ENCODE results near the gene SUPT20HL2.
"Not testable (repeated sequence)": the region's sequence is repeated elsewhere in the genome, so short reads cannot be mapped to it uniquely, and the experiment has no call there.

Gene SUPT20HL2

DNA sequence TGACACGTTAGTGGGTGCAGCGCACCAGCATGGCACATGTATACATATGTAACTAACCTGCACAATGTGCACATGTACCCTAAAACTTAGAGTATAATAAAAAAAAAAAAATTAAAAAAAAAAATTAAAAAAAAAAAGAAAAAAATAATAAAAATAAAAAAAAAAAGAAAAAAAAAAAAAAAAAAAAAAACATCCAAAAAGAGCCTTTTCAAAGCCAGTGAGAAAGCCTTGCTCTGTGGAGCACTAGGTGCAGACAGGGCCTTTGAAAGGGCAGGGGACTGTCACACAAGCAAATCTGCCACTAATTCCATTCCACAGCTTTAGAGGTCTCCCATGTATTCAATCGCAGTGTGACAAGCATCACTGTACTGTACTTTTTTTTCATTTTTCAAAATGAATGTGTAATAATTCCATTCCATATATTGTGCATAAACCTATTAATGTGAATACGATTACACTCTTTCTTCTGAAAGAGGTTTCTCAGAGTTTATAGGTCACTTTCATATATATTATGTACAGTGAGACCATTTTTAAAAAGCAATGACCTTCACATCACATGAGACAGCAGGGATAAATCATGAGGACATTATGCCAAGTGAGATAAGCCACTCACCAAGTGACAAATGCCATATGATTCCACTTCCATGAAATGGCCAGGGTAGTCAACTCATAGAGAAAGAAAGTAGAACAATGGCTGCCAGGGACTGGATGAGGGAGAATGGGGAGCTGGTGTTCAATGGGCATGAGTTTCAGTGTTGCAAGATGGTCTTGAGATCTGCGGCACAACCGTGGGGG lies 4.1 kb downstream of the SUPT20HL2 start:
- not testable (repeated sequence) for DNase-seq (ENCODE audit: low read depth in 2 of 2)

DNA sequence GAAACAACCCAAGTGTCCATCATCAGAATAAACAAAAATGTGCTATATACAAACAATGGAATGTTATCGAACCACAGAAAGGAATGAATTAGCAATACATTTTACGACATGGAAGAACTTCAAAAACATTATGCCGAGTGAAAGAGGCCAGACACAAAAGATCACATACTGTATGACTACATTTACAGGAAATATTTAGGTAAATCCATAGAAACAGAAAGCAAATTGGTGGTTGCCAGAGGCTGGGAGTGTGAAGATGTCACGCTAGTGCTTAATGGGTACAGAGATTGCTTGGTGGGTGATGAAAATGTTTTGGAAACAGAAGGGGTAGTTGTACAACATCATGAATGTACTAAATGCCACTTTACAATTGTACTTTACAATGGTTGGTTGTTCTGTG lies 5.1 kb downstream of the SUPT20HL2 start:
- not testable (repeated sequence) for DNase-seq (ENCODE audit: low read depth in 2 of 2)

DNA sequence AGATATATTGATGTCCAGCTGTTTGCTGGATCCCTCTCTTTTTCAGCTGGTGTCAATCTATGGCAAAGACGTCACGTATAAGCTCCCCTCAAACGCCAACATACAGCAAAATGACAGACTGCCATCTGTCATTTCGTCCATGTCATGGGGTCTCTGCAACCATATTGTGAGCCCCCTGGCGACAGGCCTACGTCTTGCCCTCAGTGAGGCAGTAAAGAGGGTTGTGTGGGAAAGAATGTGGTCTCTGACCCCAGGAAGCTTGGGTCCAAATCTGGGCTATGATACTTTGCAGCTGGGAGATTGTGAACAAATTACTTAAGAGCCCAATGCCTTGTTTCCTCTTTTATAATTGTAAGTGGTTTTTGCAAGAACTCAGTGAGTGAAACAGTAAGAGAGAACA lies 7.4 kb downstream of the SUPT20HL2 start:
- DNase-seq (ENCODE audit: low read depth in 2 of 2), result no peak

DNA sequence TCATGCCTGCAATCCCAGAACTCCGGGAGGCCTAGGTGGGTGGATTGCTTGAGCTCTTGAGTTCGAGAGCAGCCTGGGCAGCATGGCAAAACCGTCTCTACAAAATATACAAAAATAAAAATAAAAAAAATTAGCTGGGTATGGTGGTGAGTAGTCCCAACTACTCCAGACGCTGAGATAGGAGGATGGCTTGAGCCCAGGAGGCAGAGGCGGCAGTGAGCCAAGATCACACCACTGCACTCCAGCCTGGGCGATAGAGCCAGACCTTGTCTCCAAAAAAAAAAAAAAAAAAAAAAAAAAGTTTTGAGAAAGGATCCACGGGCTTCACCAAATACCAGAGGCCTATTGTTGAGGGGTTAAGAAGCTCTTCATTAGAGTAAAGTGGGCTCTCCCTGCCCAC lies 8.0 kb downstream of the SUPT20HL2 start:
- DNase-seq (ENCODE audit: low read depth in 2 of 2), result no peak

DNA sequence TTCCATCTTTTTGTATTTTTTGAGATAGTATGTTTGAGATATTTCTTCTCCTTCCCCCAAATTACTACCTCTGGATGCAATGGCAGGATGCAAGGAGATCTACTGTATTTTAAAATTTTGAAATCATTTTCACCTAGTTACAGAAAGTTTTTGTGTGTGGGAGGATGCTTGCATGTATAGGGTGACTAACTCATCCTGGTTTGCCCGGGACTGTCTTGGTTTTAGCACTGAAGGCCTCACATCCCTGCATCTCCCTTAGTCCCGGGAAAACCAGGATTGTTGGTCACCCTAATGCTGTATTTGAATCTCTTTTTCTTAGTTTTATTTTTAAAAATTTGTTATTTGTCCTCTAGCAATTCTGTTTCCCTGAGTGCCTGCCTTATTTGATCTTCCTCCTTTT lies 12.1 kb downstream of the SUPT20HL2 start:
- no peak for DNase-seq (ENCODE audit: low read depth in 2 of 2)

DNA sequence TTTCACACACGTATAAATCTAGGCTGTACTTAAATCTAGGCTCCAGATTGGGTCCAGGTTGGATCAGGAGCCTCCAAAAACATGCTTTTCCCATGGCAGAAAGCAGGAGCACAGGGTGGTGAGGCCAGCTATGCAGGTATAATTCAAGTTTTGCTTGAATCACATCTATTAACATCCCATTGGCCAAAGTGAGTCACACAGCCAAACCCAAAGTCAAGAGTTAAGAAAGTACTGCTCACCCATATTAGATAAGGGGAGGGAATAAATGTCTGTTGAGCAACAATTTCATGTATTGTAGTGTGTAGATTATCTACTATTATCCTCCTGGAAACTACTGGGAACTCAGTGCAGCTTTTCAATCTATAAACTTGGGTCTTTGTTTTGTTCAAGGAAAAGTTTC lies 12.8 kb downstream of the SUPT20HL2 start:
- DNase-seq (ENCODE audit: low read depth in 2 of 2), result no peak

DNA sequence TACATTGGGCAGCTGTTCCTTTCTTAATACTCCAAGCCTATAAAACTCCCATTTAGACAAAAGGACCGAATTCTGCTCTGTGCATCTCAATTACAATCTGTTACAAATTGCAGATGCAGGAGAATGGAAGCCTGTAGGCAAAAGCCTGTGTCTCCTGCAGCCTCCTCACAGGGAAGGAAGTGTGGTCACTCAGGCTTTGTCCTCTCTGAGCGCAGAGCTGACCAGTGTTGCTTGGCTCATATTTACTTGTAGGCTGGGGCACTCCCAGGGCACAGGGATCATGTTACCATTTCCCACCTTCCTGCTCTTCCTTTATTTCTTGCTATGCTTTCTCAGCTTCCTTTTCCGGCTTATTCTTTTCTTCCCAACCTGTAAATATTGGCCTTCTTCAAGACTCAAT lies 15.7 kb downstream of the SUPT20HL2 start:
- no peak for DNase-seq (ENCODE audit: low read depth in 2 of 2)

DNA sequence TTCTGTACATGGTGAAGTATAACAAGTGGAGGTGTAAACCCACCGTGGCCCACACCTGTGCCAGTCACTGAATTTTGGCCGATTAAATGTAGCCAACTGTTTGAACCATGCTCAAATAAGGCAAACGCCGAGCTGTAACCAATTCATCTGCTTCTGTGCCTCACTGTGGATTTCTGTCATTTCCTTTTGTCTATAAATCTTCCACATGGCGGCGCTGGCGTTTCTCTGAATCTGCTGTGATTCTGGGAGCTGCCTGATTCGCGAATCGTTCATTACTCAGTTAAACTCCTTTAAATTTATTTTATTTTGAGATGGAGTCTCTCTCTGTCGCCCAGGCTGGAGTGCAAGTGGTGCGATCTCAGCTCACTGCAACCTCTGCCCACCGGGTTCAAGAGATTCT lies 19.2 kb downstream of the SUPT20HL2 start:
- no peak for DNase-seq (ENCODE audit: low read depth in 2 of 2)

DNA sequence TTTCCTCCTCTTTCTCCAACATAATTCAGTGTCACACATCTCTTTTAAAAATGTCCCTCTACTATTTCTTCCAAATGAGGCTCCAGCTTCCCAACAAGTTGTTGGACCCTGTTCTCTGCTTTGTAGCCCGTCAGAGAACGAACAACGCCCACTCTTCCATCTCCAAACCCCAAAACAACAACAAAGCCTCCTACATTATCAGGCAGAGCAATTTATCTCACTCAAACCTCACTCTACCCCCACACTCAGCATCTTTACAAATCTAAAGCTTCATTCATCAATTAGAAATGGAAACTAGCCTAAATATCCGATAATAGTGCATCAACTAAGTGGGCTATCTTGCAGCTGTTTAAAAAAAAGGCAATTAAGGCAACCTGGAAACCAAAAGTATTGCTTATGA lies 20.5 kb downstream of the SUPT20HL2 start:
- no peak for DNase-seq (ENCODE audit: low read depth in 2 of 2)

DNA sequence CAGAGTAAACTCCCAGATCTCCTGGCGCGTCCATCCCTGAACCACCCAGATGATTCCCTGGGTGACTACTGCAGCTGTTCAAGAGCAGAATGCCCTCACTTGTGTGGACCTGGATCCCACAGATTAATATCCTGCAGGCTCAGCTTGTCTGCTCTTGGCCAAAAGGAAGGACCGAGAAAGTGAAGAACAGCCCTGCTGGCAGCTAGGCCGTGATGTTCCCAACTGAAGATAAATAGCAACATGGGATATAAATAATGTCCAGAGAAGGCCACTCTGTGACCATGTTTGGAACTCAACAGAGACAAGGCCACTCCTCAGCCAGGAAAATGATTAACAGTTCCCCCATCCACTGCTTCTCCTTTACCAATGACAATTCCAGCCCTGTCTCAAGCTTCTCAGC lies 21.5 kb downstream of the SUPT20HL2 start:
- no peak for DNase-seq (ENCODE audit: low read depth in 2 of 2)

DNA sequence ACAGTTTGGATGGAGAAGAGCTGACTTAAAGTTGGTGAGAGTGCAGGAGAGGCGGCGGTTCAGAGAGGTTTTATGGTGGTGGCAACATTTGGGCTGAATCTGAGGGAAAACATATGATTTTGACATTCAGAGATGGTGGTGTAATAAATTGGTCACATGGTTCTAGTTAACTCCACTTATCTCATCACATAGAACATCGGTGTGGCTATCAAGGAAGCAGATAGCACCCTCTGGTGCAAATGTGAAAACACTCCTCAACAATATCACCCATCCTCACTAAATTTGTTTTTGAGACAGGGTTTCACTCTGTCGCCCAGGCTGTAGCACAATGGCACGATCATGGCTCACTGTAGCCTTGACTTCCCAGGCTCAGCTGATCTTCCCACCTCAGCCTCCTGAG lies 28.8 kb downstream of the SUPT20HL2 start:
- DNase-seq (ENCODE audit: low read depth in 2 of 2), result no peak

DNA sequence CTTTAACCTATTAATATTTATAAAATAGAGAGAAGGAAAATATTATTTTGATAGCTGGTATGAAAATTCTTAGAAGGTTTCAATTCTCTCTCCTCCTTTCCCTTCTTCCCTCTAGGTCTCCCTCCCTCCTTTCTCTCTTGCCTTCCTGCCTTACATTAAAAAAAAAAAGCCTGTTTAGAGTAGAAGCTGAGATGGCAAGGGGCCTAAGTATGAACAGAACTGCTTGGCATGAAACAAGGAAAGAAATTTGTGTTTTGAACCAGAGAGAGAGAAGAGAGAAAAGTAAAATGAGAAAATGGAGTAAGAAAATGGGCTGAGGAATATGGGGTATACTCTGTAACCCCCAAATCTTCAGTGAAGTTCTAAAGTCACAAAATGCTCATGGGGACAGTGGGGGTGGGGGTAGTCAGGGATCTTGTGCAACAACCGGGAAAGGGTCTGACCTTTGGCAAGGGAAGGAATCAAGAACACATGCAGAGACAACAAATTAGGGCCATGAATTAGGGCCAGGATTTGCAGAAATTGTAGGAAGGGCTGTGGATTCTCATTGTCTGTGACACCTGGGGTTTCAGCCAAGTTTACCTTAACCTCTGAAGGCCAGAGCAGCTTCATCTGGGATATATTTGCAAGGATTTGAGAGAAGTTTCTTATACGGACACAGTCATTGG lies 30.6 kb downstream of the SUPT20HL2 start:
- no peak for DNase-seq (ENCODE audit: low read depth in 2 of 2)

DNA sequence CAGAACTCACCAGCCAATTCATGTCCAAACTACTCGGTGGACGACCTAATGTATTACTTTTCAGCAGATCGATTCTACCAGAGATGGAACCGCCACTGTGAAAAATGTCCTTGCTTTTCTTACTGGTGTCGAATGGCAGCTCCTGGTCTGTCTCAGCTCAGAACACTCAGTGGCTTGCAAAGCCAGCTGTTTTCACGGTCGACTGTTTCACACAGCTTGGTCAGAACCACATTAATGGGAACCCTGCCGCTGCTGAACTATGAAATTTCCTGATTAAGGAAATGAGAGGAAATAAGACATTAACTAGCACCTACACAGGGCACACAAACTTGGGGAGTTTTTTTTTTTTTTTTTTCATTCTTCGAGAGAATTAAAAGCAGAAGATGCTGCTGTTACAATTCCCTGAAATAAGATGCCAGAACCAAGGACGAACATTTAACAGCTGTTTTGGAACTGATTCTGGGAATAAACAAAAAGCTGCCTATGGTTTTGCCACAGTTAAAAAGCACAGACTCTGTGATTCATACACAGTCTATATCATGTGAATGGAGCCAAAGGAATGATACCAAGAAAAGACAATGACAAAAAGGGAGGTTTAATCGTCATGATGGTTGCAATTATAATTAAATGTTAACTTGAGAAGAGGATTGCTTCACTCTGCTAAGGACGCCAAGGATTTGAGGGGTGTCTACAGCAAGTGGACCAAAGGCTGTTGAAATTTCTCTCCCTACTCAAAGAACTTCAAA lies 31.3 kb downstream of the SUPT20HL2 start:
- DNase-seq (ENCODE audit: low read depth in 2 of 2), result no peak

DNA sequence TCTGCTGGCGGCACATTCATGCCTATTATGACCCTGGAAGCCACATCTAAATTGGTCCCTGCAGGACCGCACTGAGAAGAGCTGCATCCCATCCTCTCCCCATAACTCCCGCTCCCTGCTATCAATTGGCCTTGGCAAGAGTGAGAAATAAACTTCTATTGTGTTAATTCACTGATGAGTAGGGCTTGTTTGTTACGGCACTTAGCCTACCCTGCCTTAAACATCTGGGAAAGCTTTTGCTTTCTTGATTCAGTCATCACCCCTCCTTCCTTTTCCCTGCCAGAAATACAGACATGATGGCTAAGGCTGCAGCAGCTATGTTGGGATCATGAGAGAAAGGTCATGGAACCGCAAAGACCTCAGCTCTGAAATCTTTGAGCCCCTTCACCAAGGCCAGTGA lies 36.5 kb downstream of the SUPT20HL2 start:
- DNase-seq (ENCODE audit: low read depth in 2 of 2), result no peak

DNA sequence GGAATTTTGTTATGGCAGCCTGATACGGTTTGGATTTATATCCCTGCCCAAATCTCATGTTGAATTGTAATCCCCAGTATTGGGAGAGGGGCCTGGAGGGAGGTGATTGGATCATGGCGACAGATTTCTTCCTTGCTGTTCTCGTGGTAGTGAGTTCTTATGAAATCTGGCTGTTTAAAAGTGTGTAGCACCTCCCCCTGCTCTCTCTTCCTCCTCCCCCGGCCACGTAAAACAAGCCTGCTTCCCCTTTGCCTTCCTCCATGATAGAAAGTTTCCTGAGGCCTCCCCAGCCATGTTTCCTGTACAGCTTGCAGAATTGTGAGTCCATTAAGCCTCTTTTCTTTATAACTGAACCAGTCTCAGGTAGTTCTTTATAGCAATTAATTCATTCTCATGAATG lies 37.9 kb downstream of the SUPT20HL2 start:
- DNase-seq (ENCODE audit: low read depth in 2 of 2), result no peak

DNA sequence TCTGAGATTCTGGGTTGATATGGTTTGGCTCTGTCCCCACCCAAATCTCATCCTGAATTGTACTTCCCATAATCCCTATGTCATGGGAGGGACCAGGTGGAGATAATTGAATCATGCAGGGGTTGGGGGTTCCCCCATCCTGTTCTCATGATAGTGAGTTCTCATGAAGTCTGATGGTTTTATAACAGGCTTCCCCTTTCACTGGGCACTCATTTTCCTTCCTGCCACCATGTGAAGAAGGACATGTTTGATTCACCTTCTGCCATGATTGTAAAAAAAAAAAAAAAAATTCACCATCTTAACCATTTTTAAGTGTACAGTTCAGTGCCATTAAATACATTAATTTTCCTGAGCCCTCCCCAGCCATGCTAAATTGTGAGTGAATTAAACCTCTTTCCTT lies 42.6 kb downstream of the SUPT20HL2 start:
- no peak for DNase-seq (ENCODE audit: low read depth in 2 of 2)

DNA sequence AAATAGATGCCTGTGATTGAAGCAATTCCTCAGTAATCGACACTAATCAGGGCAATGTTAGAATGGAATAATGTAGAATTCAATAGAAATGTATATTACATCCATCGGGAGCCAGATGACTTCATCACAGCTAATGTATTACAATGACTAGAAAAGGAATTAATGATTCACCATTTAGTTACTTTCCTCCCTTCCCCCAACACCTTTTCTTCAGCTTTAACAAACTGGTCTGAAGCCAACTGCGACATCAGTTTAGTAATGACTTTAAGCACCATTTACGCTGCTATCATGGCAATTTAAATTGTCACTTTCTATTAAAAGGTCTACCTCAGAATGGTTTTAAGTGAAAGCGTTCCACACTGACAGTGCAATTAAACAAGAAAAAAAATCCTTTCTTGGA lies 45.1 kb downstream of the SUPT20HL2 start:
- no peak for DNase-seq (ENCODE audit: low read depth in 2 of 2)

DNA sequence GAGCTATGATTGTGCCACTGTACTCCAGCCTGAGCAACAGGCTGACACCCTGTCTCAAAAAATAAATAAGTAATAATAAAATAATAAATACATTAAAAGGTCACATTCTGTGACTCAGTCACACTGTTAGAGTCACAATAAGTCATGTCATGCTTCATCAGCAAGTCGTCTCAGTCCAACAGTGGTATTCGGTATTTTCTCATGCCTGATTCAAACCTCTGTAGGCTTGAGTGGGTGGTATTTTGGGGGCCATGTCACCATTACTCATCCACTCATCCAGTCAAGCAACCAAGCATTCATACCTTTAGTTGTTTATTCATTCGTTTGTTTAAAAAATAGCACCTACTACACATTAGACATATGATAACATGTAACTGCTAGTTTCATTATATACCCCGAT lies 46.9 kb downstream of the SUPT20HL2 start:
- DNase-seq (ENCODE audit: low read depth in 2 of 2), result no peak

DNA sequence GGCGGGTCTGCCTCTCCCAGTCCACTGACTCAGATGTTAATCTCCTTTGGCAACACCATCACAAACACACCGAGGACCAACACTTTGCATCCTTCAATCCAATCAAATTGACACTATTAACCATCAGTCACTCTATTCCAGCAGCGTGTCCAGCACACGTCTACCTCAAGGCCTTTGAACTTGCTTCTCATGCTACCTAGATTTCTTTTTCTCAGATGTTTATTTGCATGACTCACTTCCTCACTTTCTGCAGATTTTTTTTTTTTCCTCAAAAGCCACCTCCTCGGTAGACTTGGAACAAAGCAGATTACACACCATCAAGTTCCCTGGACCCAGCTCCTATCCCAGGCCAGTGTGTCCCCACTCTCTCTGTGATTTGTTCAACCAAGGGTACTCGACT lies 49.5 kb downstream of the SUPT20HL2 start:
- DNase-seq (ENCODE audit: low read depth in 2 of 2), result no peak

DNA sequence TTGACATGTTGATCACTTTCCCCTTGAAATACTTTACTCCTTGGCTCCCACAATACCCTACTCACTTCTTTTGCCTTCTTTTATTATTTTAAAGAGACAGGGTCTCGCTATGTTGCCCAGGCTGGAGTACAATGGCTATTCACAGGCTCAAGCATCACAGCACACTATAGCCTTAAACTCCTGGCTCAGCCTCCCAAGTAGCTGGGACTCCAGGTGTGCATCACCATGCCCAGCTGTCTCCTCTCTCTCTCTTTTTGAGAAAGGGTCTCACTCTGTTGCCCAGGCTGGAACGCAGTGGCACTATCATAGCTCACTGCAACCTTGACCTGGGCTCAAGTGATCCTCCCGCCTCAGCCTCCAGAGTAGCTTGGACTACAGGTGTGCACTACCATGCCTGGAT lies 51.6 kb downstream of the SUPT20HL2 start:
- DNase-seq (ENCODE audit: low read depth in 2 of 2), result no peak

Data from stimulated activated CD8-positive, alpha-beta memory T cell treated with anti-CD3 and anti-CD28 coated beads, Interleukin-7, amount 100 ng/mL, for 4 hours (primary cell).